GM23248 (cell line): ENCODE measurements around the gene SLC15A1.

Experiments
- EZH2 ChIP-seq: fragments of 200-600 bp; sonication (generic); IDR thresholded peaks from 2 replicates; pipeline ENCODE4 v1.6.1; 2018; ENCODE audit warnings: antibody characterized with exemption, mild to moderate bottlenecking; ENCODE audit not compliant: insufficient read depth, poor library complexity, severe bottlenecking
- EZH2phosphoT487 ChIP-seq: fragments of 200-600 bp; sonication (generic); IDR thresholded peaks from 2 replicates; pipeline ENCODE4 v1.6.1; 2018; ENCODE audit warnings: antibody characterized with exemption, moderate library complexity, mild to moderate bottlenecking, low read depth; ENCODE audit not compliant: insufficient read depth

DNA sequence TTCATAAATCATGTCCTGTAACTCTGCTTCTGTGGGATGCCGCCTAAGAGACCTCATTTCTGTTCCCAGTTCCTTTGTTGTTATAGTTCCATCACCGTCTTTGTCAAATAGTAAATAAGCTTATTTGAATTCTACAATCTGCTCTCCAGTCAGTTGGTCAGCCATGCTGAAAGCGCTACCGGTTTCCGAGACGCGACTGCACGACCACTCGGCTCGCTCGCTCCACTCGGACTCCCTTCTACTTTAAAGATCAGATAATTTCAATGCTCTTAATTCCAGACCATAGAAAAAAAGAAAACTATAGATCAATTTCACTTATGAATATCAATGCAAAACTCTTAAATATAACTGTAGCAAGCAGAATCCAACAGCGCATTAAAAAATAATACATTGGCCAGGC is 111.4 kb downstream of the SLC15A1 start:
- TF ChIP-seq EZH2 (no peak), EZH2phosphoT487 (no peak)
